Testis (tissue), 2 donors: ENCODE measurements around the gene ZNF799.
"Not testable (repeated sequence)": the region's sequence is repeated elsewhere in the genome, so short reads cannot be mapped to it uniquely, and the experiment has no call there.

Experiments used
- CTCF ChIP-seq, 3 experiments: fragments of 450-650 bp in 2 of 3; fragments of 200-600 bp in 1 of 3; sonication (generic) in 1 of 3; IDR thresholded peaks; one replicate each; pipeline ENCODE4 v1.5.1; 2016 to 2019; ENCODE audit warnings: antibody characterized with exemption in 3 of 3, mild to moderate bottlenecking in 2 of 3, moderate library complexity in 1 of 3
- POLR2A ChIP-seq: fragments of 450-650 bp; IDR thresholded peaks from one replicate; pipeline ENCODE4 v1.6.1; 2017; ENCODE audit warnings: antibody characterized with exemption, mild to moderate bottlenecking, moderate library complexity

GRCh38 chr19:12399901-12400632 lies 1.0 kb downstream of the ZNF799 start:
- TF ChIP-seq CTCF (IDR thresholded peaks at IDR 0.05); POLR2A: not testable (repeated sequence)
